Heart right ventricle (tissue), 16 donors: ENCODE measurements around the gene LEKR1. TPM values are rescaled to one million over a fixed set of nuclear protein-coding genes. Genes with fewer than 3 reads are reported as not detected.

ENCODE experiments used
- ATAC-seq, 8 donors: fragments of 200-7000 bp; cut with Tn5 transposase; one replicate each; pipeline ENCODE4 v1.9.1; 2020; ENCODE audit warnings: mild to moderate bottlenecking in 8 of 8, moderate library complexity in 8 of 8, moderate number of reproducible peaks in 1 of 8
- DNase-seq, 2 donors: peaks; one replicate each; pipeline ENCODE4 v3.0.0-alpha.2; 2020
- H3K27ac ChIP-seq, 10 donors: fragments of 200-600 bp; sonication (generic) in 2 of 10; one replicate each; pipeline versions ENCODE4 v1.5.0 to v1.8.0; 2020 to 2022; ENCODE audit warnings: mild to moderate bottlenecking in 3 of 10
- H3K27me3 ChIP-seq, 7 donors: fragments of 200-600 bp; one replicate each; pipeline ENCODE4 v1.8.0; 2021 to 2022; ENCODE audit warnings: mild to moderate bottlenecking in 2 of 7
- H3K36me3 ChIP-seq, 9 donors: fragments of 200-600 bp; sonication (generic) in 1 of 9; one replicate each; pipeline versions ENCODE4 v1.5.0 to v1.8.0; 2020 to 2022; ENCODE audit warnings: mild to moderate bottlenecking in 2 of 9
- H3K4me1 ChIP-seq, 9 donors: fragments of 200-600 bp; sonication (generic) in 1 of 9; one replicate each; pipeline versions ENCODE4 v1.5.0 to v1.8.0; 2020 to 2022; ENCODE audit warnings: mild to moderate bottlenecking in 4 of 9
- H3K4me3 ChIP-seq, 10 donors: fragments of 200-600 bp; sonication (generic) in 2 of 10; one replicate each; pipeline versions ENCODE4 v1.5.0 to v1.8.0; 2020 to 2022; ENCODE audit warnings: mild to moderate bottlenecking in 7 of 10, moderate library complexity in 2 of 10
- H3K9me3 ChIP-seq, 11 donors: fragments of 200-600 bp in 10 of 11; sonication (generic) in 2 of 11; one replicate each; pipeline versions ENCODE4 v1.5.0 to v1.8.0; 2013 to 2022; ENCODE audit warnings: mild to moderate bottlenecking in 2 of 11, control low read depth in 1 of 11, moderate library complexity in 1 of 11
- WGBS, 2 donors: extraction: QIAGEN DNeasy Blood & Tissue Kit; methylation state at CpG; one replicate each; pipeline ENCODE4 v1.1.7; 2013; ENCODE audit warnings: inconsistent platforms in 1 of 2; 5-methylcytosine and 5-hydroxymethylcytosine counted together
- intact Hi-C, 10 donors: fragments of 100-400 bp; cut with DNase I; formaldehyde crosslinking; loops; one replicate each; pipeline versions ENCODE4 v1.11.1 to v1.14.2; 2022
- polyA plus RNA-seq, 2 donors: library from polyadenylated mRNA; stranded (reverse); fragments of 200-250 nt; gene quantifications; one replicate each; pipeline ENCODE4 v1.2.3, GENCODE V29; 2013
- total RNA-seq, 10 donors: library from RNA; stranded (reverse); fragmentation: NEBNext Ultra II Directional in 3 of 10; extraction: Animal tissue kit (Norgen Biotek cat#: 25700) in 3 of 10; gene quantifications; one replicate each; pipeline versions ENCODE4 v1.2.1 to v1.2.4, GENCODE V29; 2021 to 2023
- TF ChIP-seq, protein P1 (sequence below), 9 donors: fragments of 200-600 bp; sonication (generic) in 2 of 9; IDR thresholded peaks; one replicate each; pipeline versions ENCODE4 v1.5.0 to v1.8.0; 2021 to 2022; ENCODE audit warnings: antibody characterized with exemption in 9 of 9, mild to moderate bottlenecking in 5 of 9, moderate library complexity in 1 of 9
- donor health status: Arrhythmogenic right ventricular cardiomyopathy.
- donor health status: ischemic (EF 13 %, LVEDD 7.1; RV severe dilation, severe dysfunction).
- donor health status: healthy with polysubstance abuse.
- donor health status: DM: no; HTN: yes; CAD: no.
- donor health status: DM: no; HTN: no; CAD: no.
- donor health status: ischemic (EF 25% LVEDD 6.9; RV normal size, moderate dysfunction).
- donor health status: ischemic (EF 25% LVEDD 5.7; RV mildly dilated, moderate dysfunction).
- donor health status: healthy.
- donor health status: DM: yes; HTN: yes; CAD: no.
- donor health status: Ischemic cardiomyopathy.
- donor health status: ischemic (EF 35%, LVEDD 5.7; RV mildly dilated, moderate dysfunction).
- donor health status: nonischemic (EF 11% LVEDD 7.7; RV severe dilation, severe dysfunction).
- donor health status: DM: yes; HTN: yes; CAD: no.
- donor health status: PGD.
- donor health status: ischemic (EF 29% LVEDD 5.4; RV normal size, mild dysfunction).
- donor health status: nonischemic (EF 23%, LVEDD 6.1; RV moderate dilation, normal function).

Gene LEKR1
- total and polyA plus RNA-seq, 12 donors, result 0.17 to 3.0 (median 0.81) TPM

DNA sequence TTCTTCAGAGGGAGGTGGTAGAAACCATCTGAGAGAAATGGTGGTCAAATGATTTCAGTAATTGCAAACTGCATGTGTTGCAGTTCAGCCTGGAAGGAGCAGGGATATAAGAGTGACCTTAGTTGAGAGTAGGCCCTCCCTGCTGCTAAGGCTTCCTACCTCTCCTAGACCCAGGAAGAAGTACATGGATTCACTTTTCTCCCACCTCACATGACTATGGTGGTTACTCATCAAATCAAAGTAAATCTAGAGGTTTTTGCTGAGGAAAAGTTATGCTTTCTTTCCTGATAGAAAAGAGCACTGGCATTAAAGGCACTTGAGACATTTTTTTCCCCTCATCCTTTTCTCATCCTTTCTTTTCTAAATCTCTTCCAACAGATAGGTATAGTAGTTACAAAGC is 43.2 kb upstream of the LEKR1 start:
- ATAC-seq (no peak), DNase-seq (no peak)
- Histone ChIP-seq H3K4me1 (peaks cover 0 to 4% (median 0%) of the 10 kb centered on the region in 9 donors), H3K27me3 (no peaks in the 10 kb centered on the region), H3K9me3 (no peaks in the 10 kb centered on the region), H3K36me3 (no peaks in the 10 kb centered on the region), H3K4me3 (no peak overlapping the region), H3K27ac (no peak overlapping the region)
- TF ChIP-seq, protein P1, sequence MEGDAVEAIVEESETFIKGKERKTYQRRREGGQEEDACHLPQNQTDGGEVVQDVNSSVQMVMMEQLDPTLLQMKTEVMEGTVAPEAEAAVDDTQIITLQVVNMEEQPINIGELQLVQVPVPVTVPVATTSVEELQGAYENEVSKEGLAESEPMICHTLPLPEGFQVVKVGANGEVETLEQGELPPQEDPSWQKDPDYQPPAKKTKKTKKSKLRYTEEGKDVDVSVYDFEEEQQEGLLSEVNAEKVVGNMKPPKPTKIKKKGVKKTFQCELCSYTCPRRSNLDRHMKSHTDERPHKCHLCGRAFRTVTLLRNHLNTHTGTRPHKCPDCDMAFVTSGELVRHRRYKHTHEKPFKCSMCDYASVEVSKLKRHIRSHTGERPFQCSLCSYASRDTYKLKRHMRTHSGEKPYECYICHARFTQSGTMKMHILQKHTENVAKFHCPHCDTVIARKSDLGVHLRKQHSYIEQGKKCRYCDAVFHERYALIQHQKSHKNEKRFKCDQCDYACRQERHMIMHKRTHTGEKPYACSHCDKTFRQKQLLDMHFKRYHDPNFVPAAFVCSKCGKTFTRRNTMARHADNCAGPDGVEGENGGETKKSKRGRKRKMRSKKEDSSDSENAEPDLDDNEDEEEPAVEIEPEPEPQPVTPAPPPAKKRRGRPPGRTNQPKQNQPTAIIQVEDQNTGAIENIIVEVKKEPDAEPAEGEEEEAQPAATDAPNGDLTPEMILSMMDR (IDR thresholded peaks at IDR 0.05), result no peak
- intact Hi-C loops, result no loop called here

DNA sequence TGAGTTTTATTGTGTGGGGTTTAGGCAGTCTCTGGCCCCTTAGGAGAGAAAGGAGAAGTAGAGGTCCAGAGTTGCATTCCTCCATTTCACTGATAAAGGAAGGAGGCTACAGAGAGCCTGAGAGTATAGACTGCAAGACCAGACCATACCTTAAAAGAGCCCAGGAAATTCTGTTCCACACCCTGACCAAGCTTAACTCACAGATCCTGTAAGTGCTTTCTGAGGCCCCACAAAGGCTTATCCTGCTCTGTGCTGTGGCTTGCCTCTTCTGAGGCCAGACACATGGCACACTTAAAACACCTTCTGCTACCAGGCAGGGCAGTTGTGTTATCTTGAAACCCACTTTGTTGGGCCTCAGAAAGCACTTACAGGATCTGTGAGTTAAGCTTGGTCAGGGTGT is 39.2 kb upstream of the LEKR1 start:
- no peaks in the 10 kb centered on the region for H3K9me3 ChIP-seq
- intact Hi-C loops, result no loop called here

DNA sequence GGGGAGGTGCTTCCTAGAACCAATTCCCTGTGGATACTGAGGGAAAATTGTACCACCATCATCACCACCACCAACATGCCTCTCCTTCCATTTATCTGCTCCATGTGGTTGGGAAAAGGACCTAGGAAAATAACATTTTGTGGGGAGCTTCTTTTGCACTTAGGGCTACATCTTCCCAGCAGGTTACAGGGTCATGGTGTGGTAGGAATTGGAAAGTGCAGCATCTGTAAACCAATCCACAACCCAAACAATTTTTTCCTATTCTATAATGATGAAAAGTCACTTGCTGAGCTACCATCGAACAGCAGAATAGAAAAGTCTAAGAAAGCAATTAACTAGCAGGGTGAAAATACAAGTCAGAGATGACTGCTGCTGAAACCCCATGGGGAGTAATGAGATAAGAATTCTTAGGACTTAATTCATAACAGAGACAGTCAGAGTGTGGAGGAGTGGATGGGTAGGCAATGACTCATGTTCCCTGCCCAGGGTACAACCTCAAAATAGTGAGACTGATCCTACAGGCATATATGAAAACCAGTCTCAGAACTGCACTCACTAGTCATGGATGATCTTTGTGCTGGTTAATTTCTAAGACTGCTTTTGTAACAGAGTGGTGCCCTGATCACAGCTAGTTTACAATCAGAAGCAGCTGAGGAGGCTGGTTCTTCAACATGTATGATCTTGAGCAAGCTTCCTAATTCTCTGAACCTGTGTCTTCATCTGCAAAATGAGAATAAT is 38.1 kb upstream of the LEKR1 start:
- peaks cover 0 to 26% (median 4%) of the 10 kb centered on the region in 9 donors for H3K4me1 ChIP-seq
- TF ChIP-seq, protein P1 (IDR thresholded peaks at IDR 0.05), result no peak
- H3K4me3 ChIP-seq, result no peak overlapping the region
- intact Hi-C loops, result no loop called here
- DNase-seq (no peak), ATAC-seq (peak in 2 of 8 donors; percentile 50 to 81)
- 67 to 72% methylated on average over 1 of the region's 1 CpG for WGBS, 2 donors
- H3K9me3 ChIP-seq, result no peaks in the 10 kb centered on the region
- H3K27ac ChIP-seq, result no peak overlapping the region
- no peaks in the 10 kb centered on the region for H3K27me3 ChIP-seq
- H3K36me3 ChIP-seq, result no peaks in the 10 kb centered on the region

More for the DNA sequence above, 39.2 kb upstream of the LEKR1 start:
- H3K27ac ChIP-seq, result no peak overlapping the region
- TF ChIP-seq, protein P1 (IDR thresholded peaks at IDR 0.05), result no peak
- ATAC-seq (no peak), DNase-seq (no peak)
- H3K4me1 ChIP-seq, result peaks cover 0 to 16% (median 4%) of the 10 kb centered on the region in 9 donors
- no peaks in the 10 kb centered on the region for H3K36me3 ChIP-seq
- no peaks in the 10 kb centered on the region for H3K27me3 ChIP-seq
- no peak overlapping the region for H3K4me3 ChIP-seq

DNA sequence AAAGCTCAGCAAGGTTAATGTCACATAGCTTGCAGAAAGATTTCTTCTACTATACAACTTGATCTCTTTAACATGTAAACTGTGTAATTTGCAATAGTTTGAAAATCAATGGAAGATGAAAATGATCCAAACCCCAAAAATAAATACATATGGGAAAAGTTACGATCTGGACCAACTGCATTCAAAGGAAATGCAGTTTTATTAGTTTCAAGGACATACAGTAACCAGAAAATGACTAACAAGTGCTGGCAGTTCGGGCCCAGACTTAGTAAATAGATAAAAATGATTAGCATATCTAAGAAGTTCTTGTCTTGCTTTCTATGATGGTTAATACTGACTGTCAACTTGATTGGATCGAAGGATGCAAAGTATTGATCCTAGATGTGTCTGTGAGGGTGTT is 37.3 kb upstream of the LEKR1 start:
- ATAC-seq (no peak), DNase-seq (no peak)
- no peak overlapping the region for H3K27ac ChIP-seq
- H3K4me3 ChIP-seq, result no peak overlapping the region
- no peaks in the 10 kb centered on the region for H3K9me3 ChIP-seq
- TF ChIP-seq, protein P1 (IDR thresholded peaks at IDR 0.05), result no peak
- 78 to 81% methylated on average over 3 of the region's 3 CpGs for WGBS, 2 donors
- H3K27me3 ChIP-seq, result no peaks in the 10 kb centered on the region
- H3K4me1 ChIP-seq, result peaks cover 0 to 30% (median 4%) of the 10 kb centered on the region in 9 donors
- intact Hi-C loops, result no loop called here
- no peaks in the 10 kb centered on the region for H3K36me3 ChIP-seq
